HG02970 (cell line): ENCODE results near the gene HIGD1B.
"Not testable (repeated sequence)": the region's sequence is repeated elsewhere in the genome, so short reads cannot be mapped to it uniquely, and the experiment has no call there.

Source experiments
- ATAC-seq: cut with Tn5 transposase; IDR thresholded peaks from one replicate; pipeline ENCODE4 v1.9.1; 2021; ENCODE audit warnings: mild to moderate bottlenecking, moderate library complexity, moderate number of reproducible peaks; ENCODE audit not compliant: unreplicated experiment, low FRiP score

HIGD1B gene

DNA sequence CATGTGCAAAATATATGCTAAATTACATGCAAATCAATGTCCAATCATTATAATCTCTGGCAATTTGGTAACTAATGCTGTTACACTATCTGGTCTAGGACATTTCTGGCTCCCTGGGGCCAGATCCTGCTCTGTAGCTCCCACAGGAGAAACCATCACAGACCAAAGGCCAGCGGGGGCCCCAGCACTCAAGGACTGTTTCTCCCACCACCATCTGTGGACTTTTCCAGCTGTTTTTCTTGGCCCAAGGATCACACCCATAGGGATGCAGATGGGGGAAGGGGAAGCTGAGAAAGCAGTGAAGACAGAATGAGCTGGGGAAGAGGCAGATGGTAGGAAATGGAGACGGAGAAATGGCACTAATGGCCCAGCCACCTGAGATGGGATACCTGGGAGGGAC, at the start of gene HIGD1B:
Gene HIGD1B (plus strand): TSS at position 298 of the 400 bp plus-strand sequence. CDS start 270 bp downstream, outside the sequence.
- ATAC-seq, result no peak

DNA sequence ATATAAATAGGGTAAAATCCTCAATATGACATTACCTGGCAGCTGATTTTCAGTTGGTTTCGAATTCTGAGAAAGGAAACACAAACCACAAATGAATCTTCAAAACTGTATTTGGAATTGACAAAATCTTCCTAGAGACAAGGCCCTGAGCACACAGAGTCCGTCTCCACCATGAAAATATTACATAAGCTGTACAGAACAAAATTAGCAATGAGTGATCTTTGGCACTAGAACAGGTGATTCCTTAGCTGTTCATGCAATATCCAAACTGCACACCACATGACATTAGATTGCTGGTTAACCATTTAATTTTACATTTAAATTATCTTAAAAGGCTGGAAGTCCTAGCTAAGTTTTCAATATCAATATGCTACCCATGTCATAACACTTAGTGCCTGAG, 49.3 kb upstream of the HIGD1B start:
- no peak for ATAC-seq

DNA sequence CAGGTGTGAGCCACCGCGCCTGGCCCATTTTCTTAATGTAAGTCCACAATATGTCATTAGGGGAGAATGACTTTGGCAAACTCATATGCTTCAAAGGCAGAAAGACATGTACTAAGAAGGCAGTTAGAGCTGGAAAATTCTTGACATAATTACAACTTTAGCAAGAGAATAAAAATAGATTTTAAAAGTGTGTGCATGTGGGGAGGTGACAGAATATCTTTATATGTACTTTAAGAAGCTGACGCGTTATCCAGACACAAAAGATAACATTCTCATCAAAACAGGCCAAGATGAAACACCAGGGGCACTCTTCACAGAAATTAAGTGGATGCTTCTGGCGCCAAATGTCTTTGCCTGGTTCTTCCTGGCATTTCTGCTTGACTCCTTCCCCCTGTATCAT, 45.8 kb upstream of the HIGD1B start:
- ATAC-seq, result no peak

DNA sequence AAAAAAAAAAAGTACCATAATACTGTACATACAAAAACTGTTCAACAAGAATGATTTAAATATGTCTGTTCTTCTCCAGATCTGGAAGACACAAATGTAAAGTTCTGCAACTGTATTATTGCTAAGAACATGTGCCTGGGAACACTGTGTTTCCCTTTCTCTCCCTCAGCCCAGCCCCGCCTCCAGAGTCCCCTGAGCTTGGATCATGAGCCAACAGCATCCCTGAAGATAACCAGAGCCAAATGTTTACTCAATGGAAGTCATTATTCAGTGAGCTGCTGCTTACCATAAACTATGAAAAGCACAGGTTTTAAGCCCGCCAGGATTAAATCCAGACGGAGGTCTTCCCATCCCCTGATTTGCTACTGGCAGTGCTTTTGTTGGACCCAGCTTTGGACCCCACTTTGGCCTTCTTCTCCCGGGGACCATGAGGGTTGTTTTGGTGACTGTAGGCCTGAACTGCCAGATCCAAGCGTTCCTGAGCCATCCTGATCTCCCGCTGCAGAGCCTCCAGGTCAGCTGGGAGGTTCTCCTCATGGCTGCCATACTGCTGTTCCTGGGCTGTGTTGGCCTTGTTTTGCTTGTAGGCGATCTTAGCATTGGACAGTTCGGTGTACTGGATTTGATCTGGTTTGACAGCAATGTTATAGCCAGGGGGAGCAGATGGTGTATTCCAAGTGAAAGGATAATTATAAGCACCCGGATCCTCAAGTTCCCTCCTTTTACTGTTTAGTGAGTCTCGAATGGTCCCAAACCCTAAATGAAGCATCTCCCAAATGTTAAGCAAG, 43.2 kb upstream of the HIGD1B start:
- no peak for ATAC-seq

DNA sequence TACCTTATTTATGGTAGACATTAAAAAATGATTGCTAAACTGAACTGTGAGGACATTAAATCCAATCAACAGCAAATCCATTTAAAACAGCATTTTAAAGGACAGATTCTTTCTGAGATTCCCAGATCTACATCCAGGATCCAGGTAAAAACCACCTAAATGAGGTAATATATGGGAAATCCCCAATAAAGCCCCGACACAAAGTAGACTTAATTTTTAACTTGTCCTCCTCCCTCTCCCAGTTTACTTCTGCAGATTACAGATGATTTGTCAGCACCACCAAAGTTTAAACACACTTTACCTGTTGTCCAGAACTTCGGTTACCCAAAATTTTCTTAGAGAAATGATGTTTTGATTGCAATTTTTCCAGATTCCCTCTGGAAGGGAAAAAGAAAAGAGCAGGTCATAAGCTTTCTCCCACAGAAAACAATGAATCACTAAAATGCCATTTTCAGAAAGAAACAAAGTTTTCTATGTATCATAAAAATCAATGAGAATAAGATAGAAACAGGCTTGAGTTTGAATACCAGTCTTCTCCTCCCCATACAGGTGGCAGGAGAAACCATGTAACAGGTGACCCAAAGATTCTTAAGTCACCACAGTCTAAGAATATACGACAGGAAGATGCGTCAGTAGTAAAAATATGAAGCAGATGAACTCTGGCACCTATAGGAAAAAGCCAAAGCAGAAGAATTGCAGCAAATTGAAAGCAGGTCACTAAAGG, 40.4 kb upstream of the HIGD1B start:
- ATAC-seq, result no peak

DNA sequence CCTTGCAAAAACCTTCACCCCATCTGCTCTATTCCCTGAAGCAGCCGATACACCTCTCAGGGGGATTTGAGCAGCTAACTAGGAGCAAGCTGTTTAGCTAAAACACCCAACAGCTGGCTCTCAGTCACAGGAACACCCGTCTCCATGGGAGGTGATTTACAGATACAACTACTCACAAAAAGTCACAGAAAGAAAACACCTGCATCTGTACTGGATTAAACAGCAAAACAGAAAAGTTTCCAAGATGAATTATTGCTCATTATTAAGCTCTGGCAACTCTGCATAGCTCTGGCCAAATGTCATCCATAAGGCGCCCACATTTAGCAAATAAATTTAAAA, 39.9 kb upstream of the HIGD1B start:
- ATAC-seq, result no peak

DNA sequence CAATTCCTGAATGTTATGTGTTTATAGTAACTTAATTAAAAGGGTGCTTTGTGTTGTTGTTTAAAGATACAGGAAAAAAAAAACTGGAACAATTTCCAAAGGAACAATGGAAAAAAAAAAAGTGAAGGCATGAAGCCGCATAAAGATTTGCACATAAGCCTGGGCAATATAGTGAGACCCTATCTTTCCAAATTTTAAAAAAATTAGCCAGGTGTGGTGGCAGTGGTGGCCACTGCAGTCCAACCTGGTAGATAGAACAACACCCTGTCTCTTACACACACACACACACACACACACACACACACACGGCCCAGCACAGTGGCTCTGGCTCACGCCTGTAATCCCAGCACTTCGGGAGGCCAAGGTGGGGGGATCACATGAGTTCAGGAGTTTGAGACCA, 39.5 kb upstream of the HIGD1B start:
- no peak for ATAC-seq

DNA sequence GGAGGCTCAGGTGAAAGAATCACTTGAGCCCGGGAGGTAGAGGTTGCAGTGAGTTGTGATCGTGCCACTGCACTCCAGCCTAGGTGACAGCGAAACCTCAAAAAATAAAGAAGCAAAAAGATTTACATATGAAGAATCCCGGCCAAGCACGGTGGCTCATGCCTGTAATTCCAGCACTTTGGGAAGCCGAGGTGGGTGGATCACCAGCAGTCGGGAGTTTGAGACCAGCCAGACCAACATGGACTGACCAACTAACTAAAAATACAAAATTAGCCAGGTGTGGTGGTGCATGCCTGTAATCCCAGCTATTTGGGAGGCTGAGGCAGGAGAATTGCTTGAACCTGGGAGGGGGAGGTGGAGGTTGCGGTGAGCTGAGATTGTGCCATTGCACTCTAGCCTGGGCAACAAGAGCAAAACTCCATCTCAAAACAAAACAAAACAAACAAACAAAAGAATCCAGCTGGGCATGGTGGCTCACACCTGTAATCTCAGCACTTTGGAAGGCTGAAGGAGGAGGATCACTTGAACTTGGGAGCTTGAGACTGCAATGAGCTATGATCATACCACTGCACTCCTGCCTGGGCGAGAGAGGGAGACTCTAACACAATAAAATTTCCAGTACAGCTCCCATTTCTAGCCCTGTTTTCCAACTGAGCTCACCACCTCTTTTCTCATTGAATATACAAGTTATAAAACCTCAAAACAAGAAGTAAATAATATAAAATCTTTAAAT, 38.9 kb upstream of the HIGD1B start:
- ATAC-seq, result not testable (repeated sequence)

DNA sequence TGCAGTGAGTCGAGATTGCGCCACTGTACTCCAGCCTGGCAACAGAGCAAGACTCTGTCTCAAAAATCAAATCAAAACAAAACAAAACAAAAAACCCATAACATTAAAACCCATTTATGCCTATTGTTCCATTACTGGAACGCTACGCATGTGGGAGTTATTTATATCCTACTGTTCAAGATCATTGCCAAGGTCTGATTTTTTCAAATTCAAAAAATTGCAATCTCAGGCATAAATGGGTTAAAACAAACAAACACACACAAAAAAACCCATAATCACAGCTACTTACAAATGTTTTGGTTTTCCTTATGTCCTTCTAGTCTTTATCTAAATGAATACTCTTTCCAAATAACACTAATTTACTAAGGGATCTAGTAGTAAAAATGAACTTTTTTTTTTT, 35.4 kb upstream of the HIGD1B start:
- ATAC-seq, result no peak

DNA sequence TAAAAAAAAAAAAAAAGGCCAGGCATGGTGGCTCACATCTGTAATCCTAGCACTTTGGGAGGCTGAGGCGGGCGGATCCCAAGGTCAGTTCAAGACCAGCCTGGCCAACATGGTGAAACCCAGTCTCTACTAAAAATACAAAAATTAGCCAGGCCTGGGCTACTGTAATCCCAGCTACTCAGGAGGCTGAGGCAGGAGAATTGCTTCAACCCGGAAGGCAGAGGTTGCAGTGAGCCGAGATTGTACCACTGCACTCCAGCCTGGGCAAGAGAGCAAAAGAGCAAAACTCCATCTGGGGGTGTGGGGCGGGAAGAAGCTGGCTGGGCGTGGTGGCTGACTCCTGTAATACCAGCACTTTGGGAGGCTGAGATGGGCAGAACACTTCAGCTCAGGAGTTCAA, 29.2 kb upstream of the HIGD1B start:
- ATAC-seq, result not testable (repeated sequence)

DNA sequence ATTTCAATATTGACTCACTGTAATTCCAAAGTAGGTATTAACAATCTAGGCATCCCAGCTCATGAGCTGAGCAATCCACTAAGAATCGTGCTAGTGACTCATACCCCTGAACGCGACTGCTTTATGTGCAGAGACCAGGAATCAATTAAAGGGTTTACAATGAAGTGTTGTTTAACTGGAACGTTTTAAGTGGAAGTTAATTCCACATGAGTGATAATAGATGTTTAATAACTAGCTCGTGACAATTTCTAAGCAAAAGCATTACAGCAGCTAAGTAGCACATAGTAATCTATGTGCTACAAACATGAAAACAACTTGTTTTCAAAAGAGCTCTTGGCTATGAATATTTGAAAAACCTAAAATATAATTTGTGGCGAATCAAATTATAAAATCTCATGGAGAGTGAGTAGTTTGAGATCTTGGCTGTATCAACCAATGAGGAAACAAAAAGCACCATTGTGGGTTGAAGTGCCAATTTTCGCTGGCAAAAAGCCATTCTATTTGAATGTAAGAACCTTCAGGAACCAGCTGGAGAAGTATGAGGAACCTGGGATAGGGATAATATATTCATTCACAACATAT, 27.0 kb upstream of the HIGD1B start:
- ATAC-seq, result no peak

DNA sequence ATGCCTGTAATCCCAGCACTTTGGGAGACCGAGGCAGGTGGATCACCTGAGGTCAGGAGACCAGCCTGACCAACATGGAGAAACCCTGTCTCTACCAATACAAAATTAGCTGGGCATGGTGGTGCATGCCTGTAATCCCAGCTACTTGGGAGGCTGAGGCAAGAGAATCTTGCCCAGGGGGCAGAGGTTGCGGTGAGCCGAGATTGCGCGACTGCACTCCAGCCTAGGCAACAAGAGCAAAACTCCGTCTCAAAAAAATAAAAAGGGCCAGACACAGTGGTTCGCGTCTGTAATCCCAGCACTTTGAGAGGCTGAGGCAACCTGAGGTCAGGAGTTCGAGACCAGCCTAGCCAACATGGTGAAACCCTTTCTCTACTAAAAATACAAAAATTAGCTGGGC, 22.4 kb upstream of the HIGD1B start:
- not testable (repeated sequence) for ATAC-seq

DNA sequence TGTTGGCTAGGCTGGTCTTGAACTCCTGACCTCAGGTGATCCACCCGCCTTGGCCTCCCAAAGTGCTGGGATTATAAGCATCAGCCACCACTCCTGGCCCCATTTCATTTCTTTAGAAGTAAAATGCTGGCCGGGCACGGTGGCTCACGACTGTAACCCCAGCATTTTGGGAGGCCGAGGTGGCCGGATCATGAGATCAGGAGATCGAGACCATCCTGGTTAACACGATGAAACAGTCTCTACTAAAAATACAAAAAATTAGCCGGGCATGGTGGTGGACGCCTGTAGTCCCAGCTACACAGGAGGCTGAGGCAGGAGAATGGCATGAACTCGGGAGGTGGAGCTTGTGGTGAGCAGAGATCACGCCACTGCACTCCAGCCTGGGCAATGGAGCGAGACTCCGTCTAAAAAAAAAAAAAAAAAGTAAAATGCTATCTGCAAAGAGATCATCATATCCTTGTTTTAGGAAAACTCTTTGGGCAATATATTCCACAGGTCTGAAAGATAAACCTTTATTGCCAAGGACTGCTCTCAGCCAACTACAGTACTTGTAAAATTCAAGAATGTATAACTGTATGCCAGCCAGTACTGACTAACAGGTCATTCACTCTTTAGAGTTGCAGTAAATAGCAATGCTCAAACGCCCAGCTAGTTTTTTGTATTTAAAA, 21.4 kb upstream of the HIGD1B start:
- ATAC-seq, result no peak

DNA sequence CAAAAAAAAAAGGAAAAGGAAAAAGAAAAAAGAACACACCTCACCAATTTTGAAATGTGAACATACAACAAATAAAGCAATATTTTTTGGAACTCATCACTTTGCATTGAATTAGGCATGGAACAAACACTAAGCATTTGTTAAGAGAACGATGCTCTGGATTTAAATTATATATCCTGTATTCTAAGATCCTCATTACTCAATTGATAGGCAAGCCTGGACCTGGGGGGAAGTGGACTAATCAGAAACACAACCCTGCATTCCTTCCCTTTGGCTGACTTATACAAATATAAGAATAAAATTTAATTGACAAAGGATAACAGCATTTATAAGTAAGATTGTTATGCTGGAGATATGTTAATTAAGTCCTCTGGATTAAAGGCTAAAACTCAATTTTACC, 19.8 kb upstream of the HIGD1B start:
- ATAC-seq, result no peak

DNA sequence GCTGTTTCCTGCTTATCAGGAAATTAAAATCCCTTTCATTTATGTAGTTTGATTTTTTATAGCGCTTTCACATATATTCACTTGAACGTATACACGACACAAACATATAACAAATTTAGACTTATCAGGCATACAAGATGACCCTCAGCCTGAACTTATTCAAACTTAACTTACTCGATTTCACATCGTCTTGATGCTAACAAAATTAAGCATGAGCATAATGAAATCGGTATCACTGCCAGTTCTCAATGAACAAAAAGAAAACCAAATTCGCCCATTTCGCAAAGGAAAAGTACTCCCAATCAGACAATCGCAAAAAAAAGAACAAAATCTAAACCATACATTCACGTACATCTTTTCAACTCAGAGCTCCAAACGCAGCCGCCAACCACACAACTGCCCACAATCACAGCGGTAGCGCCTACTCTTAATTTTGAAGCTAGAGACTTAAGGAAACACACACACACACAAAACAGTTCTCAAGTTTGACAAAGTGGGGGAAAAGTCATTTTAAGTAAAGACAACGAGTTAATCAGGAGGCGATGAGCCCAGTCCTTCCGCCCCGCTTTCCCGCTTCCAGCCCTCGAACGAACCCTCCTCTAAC, 18.7 kb upstream of the HIGD1B start:
- ATAC-seq, result no peak

DNA sequence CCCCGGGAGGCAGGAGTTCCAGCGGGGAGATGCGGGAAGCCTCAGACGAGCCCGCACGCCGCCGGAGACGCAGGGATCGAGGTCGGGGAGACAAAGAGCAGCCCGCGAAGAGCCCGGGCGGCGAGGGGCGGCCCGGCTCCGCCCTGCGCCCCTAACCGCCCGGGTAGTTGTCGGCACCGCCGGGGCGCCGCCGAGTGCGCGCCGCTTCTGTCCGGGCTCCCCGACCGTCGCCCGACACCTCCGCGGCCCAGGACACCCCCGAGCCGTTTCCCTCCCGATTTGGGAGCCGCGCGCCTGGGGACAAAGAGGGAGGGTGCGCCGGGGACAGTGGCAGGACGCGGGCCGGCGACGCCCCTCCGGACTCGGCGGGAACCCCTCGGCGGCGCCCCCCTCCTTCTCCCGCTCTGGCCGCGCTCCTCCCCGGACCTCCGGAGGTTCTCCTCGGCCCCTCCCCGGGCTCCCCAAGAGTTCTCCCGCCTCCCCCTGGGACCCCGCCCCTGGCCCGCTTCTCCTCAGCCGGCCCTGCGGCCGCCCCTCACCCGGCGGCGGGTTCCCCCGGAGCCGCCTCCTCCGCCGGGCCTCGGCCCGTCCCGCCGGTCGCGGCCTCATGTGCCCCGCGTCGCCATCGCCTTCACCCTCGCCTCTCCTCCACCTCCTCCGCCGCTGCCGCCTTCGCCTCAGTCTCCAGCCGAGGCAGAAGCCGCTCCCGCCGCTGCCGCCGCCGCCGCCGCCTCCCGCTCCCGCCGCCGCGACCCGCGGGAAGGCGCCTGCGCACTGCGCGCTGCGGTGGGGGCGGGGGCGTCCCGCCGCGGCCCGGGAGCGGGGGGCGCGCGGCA, 17.9 kb upstream of the HIGD1B start, which contains the start of gene GJC1:
Gene GJC1 (minus strand): TSS at position 765 of the 836 bp plus-strand sequence. CDS start 24,470 bp downstream, outside the sequence.
- ATAC-seq, result no peak

DNA sequence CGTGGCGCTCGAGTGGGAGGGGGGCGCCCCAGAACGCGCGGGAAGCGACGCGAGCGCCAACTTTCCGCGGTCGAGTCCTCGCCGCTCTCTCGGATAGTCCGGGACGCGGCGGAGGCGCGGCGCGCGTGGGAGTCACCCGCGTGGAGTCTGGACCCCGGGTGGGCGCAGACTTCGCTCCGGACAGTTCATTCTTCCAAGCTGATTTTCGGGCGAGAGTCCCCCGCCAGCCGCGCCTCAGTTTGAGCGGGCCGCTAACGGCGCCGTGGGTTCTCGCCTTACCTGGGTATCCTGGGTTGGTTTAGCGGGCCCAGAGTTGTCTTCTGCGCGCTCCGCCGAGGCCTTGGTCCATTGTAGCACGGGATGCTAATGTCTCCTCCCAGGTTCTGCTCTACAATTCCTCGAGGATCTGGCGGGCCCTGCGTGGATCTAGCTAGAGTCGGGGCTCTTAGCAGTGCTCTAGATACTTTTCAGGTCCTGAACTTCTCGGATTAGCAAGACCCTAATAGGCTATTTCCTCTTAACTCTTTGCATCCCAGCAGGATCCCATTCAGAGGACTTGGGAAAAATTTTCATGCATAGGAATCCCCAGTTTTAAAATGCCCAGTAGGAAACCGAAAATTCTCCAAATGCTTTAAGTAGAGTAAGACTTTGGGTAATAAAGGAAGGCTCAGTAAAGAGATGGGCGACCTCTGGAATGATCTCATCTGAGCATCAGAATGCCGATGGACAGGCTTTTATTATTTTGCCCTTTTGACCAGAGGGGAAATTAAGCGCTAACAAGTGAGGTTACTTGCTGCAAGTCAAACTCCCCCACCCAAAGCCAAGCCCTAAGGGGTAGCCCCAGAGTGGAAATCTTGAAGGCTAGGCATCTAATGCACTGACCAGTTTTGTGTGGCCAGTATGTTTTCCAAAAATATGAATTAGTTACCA, 17.1 kb upstream of the HIGD1B start:
- no peak for ATAC-seq

DNA sequence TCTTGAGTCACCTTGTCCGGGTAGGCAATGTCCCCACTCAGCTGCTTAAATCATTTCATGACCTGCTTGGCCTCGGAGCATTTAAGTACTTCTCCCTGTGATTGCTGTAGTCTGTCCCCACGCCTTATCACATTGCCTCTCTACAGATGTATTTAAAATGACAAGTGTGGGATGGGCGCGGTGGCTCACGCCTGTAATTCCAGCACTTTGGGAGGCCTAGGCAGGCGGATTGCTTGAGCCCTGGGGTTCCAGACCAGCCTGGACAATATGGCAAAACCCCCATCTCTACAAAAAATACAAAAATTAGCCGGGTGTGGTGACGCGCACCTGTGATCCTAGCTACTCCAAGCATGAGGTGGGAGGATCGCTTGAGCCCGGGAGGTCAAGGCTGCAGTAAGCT, 16.3 kb upstream of the HIGD1B start:
- no peak for ATAC-seq
